Heart left ventricle (tissue), 13 donors: ENCODE data around the gene PTPN5.

Experiments used
- POLR2A ChIP-seq, 2 donors: fragments of 450-650 bp; IDR thresholded peaks; one replicate each; pipeline ENCODE4 v1.6.1; 2017; ENCODE audit warnings: antibody characterized with exemption in 2 of 2, mild to moderate bottlenecking in 2 of 2, moderate library complexity in 2 of 2
- TF ChIP-seq, protein P1 (sequence below), 12 donors: fragments of 200-600 bp; sonication (generic) in 4 of 12; IDR thresholded peaks; one replicate each; pipeline versions ENCODE4 v1.5.0 to v1.8.0; 2018 to 2022; ENCODE audit warnings: antibody characterized with exemption in 12 of 12, mild to moderate bottlenecking in 5 of 12
- donor health status: ischemic (EF 13 %, LVEDD 7.1; RV severe dilation, severe dysfunction).
- donor health status: DM: no; HTN: yes; CAD: no.
- donor health status: DM: no; HTN: no; CAD: no.
- donor health status: ischemic (EF 25% LVEDD 6.9; RV normal size, moderate dysfunction).
- donor health status: ischemic (EF 25% LVEDD 5.7; RV mildly dilated, moderate dysfunction).
- donor health status: ischemic (EF 35%, LVEDD 5.7; RV mildly dilated, moderate dysfunction).
- donor health status: nonischemic (EF 11% LVEDD 7.7; RV severe dilation, severe dysfunction).
- donor health status: DM: yes; HTN: yes; CAD: no.
- donor health status: PGD.
- donor health status: ischemic (EF 29% LVEDD 5.4; RV normal size, mild dysfunction).
- donor health status: nonischemic (EF 23%, LVEDD 6.1; RV moderate dilation, normal function).

DNA sequence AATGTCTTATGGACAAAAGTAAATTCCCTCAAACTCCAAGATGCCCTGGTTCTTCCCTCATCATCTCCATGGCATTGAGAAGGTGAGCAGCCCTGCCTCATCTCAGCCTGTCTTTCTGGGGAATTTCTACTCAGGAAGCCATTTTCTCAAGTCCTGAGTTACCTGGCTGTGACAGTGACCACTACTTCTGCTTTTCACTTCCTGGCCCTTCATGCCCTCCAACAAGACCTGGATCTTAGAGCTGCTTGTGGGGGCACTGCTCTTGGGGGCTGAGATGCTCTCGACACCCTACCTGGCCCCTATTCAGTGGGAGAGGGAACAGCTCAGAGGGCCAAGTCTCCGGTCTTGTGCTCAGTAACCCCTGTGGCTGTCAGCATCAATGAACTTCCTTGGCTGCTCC, 60.2 kb downstream of the PTPN5 start:
- TF ChIP-seq, protein P1, sequence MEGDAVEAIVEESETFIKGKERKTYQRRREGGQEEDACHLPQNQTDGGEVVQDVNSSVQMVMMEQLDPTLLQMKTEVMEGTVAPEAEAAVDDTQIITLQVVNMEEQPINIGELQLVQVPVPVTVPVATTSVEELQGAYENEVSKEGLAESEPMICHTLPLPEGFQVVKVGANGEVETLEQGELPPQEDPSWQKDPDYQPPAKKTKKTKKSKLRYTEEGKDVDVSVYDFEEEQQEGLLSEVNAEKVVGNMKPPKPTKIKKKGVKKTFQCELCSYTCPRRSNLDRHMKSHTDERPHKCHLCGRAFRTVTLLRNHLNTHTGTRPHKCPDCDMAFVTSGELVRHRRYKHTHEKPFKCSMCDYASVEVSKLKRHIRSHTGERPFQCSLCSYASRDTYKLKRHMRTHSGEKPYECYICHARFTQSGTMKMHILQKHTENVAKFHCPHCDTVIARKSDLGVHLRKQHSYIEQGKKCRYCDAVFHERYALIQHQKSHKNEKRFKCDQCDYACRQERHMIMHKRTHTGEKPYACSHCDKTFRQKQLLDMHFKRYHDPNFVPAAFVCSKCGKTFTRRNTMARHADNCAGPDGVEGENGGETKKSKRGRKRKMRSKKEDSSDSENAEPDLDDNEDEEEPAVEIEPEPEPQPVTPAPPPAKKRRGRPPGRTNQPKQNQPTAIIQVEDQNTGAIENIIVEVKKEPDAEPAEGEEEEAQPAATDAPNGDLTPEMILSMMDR (IDR thresholded peaks at IDR 0.05): no peak
- no peak for TF ChIP-seq POLR2A (IDR thresholded peaks at IDR 0.05)
